Measurements from ENCODE around the gene ZNF689. TPM values are rescaled to one million over a fixed set of nuclear protein-coding genes. Genes with fewer than 3 reads are reported as not detected.
A peak's percentile ranks its signal among the peaks of the same experiment; 100 is the strongest.

ZNF689 gene
- total RNA-seq, 2 donors from 2014 or later = 9.4 to 14.3 TPM

GRCh38 chr16:30569746-30570635, 40.2 kb downstream of the ZNF689 start:
- H3K9me3 Mint-ChIP-seq = no peaks in the 10 kb centered on the region
- peak overlapping the region in 1 of 2 donors; percentile 93 for H3K27ac Mint-ChIP-seq
- ATAC-seq (no peak), DNase-seq (ENCODE audit: low spot score) (no peak)
- no peak overlapping the region for H3K4me3 Mint-ChIP-seq
- no peaks in the 10 kb centered on the region for H3K36me3 Mint-ChIP-seq
- H3K4me1 Mint-ChIP-seq (ENCODE audit: low read depth in 2 of 2) = peaks cover 36 to 46% of the 10 kb centered on the region in 2 donors
- H3K27me3 Mint-ChIP-seq = no peaks in the 10 kb centered on the region

- Mint-ChIP-seq H3K27me3 (no peaks in the 10 kb centered on the region), H3K27ac (peak overlapping the region in 1 of 2 donors; percentile 73), H3K36me3 (no peaks in the 10 kb centered on the region), H3K4me3 (no peak overlapping the region), H3K4me1 (ENCODE audit: low read depth in 2 of 2) (peaks cover 36 to 43% of the 10 kb centered on the region in 2 donors), H3K9me3 (no peaks in the 10 kb centered on the region)
- DNase-seq (ENCODE audit: low spot score) (no peak), ATAC-seq (no peak)
Measured at GRCh38 chr16:30569281-30569680, 40.9 kb downstream of the ZNF689 start.

GRCh38 chr16:30567991-30568638, 42.1 kb downstream of the ZNF689 start:
- ATAC-seq (peak; percentile 77 to 87), DNase-seq (ENCODE audit: low spot score) (peak; percentile 84)
- H3K9me3 Mint-ChIP-seq = no peaks in the 10 kb centered on the region
- no peaks in the 10 kb centered on the region for H3K36me3 Mint-ChIP-seq
- peak overlapping the region; percentile 85 for H3K4me3 Mint-ChIP-seq
- peak overlapping the region; percentile 97 to 99 for H3K27ac Mint-ChIP-seq
- peaks cover 31 to 38% of the 10 kb centered on the region in 2 donors for H3K4me1 Mint-ChIP-seq (ENCODE audit: low read depth in 2 of 2)
- H3K27me3 Mint-ChIP-seq = no peaks in the 10 kb centered on the region

GRCh38 chr16:30567160-30567990, 42.8 kb downstream of the ZNF689 start:
- H3K4me3 Mint-ChIP-seq = peak overlapping the region; percentile 85
- peak overlapping the region; percentile 97 to 99 for H3K27ac Mint-ChIP-seq
- ATAC-seq (peak; percentile 61 to 78), DNase-seq (ENCODE audit: low spot score) (peak; percentile 91)
- H3K36me3 Mint-ChIP-seq = no peaks in the 10 kb centered on the region
- H3K9me3 Mint-ChIP-seq = no peaks in the 10 kb centered on the region
- no peaks in the 10 kb centered on the region for H3K27me3 Mint-ChIP-seq
- H3K4me1 Mint-ChIP-seq (ENCODE audit: low read depth in 2 of 2) = peaks cover 29 to 37% of the 10 kb centered on the region in 2 donors

- peak overlapping the region; percentile 85 for H3K4me3 Mint-ChIP-seq
- peaks cover 25 to 35% of the 10 kb centered on the region in 2 donors for H3K4me1 Mint-ChIP-seq (ENCODE audit: low read depth in 2 of 2)
- H3K9me3 Mint-ChIP-seq = no peaks in the 10 kb centered on the region
- peak overlapping the region; percentile 97 to 99 for H3K27ac Mint-ChIP-seq
- no peaks in the 10 kb centered on the region for H3K36me3 Mint-ChIP-seq
- no peaks in the 10 kb centered on the region for H3K27me3 Mint-ChIP-seq
- ATAC-seq (no peak), DNase-seq (ENCODE audit: low spot score) (peak; percentile 12)
Measured at GRCh38 chr16:30566531-30566930, 43.7 kb downstream of the ZNF689 start.

- Mint-ChIP-seq H3K27me3 (no peaks in the 10 kb centered on the region), H3K9me3 (no peaks in the 10 kb centered on the region), H3K36me3 (no peaks in the 10 kb centered on the region), H3K27ac (peak overlapping the region; percentile 97 to 99), H3K4me3 (no peak overlapping the region), H3K4me1 (ENCODE audit: low read depth in 2 of 2) (peaks cover 25 to 37% of the 10 kb centered on the region in 2 donors)
- ATAC-seq = no peak
- DNase-seq (ENCODE audit: low spot score) = no peak
Measured at GRCh38 chr16:30565984-30566383, 44.2 kb downstream of the ZNF689 start.

- no peak for DNase-seq (ENCODE audit: low spot score)
- Mint-ChIP-seq H3K4me1 (ENCODE audit: low read depth in 2 of 2) (peaks cover 25 to 36% of the 10 kb centered on the region in 2 donors), H3K4me3 (no peak overlapping the region), H3K9me3 (no peaks in the 10 kb centered on the region), H3K27ac (peak overlapping the region in 1 of 2 donors; percentile 97), H3K36me3 (no peaks in the 10 kb centered on the region), H3K27me3 (no peaks in the 10 kb centered on the region)
- ATAC-seq = no peak
Measured at GRCh38 chr16:30565526-30565925, 44.7 kb downstream of the ZNF689 start.

- Mint-ChIP-seq H3K4me1 (ENCODE audit: low read depth in 2 of 2) (peaks cover 22 to 31% of the 10 kb centered on the region in 2 donors), H3K9me3 (no peaks in the 10 kb centered on the region), H3K4me3 (peak overlapping the region; percentile 79), H3K27me3 (no peaks in the 10 kb centered on the region), H3K36me3 (no peaks in the 10 kb centered on the region), H3K27ac (peak overlapping the region; percentile 86 to 96)
- no peak for ATAC-seq
- DNase-seq (ENCODE audit: low spot score) = no peak
Measured at GRCh38 chr16:30562021-30562420, 48.2 kb downstream of the ZNF689 start.

GRCh38 chr16:30561089-30561816, 48.9 kb downstream of the ZNF689 start:
- Mint-ChIP-seq H3K4me1 (ENCODE audit: low read depth in 2 of 2) (peaks cover 16 to 25% of the 10 kb centered on the region in 2 donors), H3K27ac (peak overlapping the region; percentile 86 to 96), H3K9me3 (no peaks in the 10 kb centered on the region), H3K27me3 (no peaks in the 10 kb centered on the region), H3K36me3 (no peaks in the 10 kb centered on the region), H3K4me3 (peak overlapping the region; percentile 79)
- DNase-seq (ENCODE audit: low spot score) (peak; percentile 72), ATAC-seq (no peak)

- no peak for DNase-seq (ENCODE audit: low spot score)
- Mint-ChIP-seq H3K9me3 (no peaks in the 10 kb centered on the region), H3K27me3 (no peaks in the 10 kb centered on the region), H3K36me3 (no peaks in the 10 kb centered on the region), H3K4me3 (peak overlapping the region; percentile 65), H3K4me1 (ENCODE audit: low read depth in 2 of 2) (peaks cover 17 to 24% of the 10 kb centered on the region in 2 donors), H3K27ac (peak overlapping the region; percentile 78 to 93)
- ATAC-seq = no peak
Measured at GRCh38 chr16:30559690-30560089, 50.5 kb downstream of the ZNF689 start.

GRCh38 chr16:30558789-30559377, 51.3 kb downstream of the ZNF689 start:
- Mint-ChIP-seq H3K27me3 (no peaks in the 10 kb centered on the region), H3K9me3 (no peaks in the 10 kb centered on the region), H3K4me1 (ENCODE audit: low read depth in 2 of 2) (peaks cover 24 to 30% of the 10 kb centered on the region in 2 donors), H3K27ac (peak overlapping the region; percentile 78 to 93), H3K36me3 (peaks cover 4% of the 10 kb centered on the region), H3K4me3 (peak overlapping the region; percentile 84)
- ATAC-seq = no peak
- no peak for DNase-seq (ENCODE audit: low spot score)

- ATAC-seq (peak; percentile 98 to 99), DNase-seq (ENCODE audit: low spot score) (peak; percentile 98)
- Mint-ChIP-seq H3K4me1 (ENCODE audit: low read depth in 2 of 2) (peaks cover 31 to 35% of the 10 kb centered on the region in 2 donors), H3K27ac (peak within 1 kb of the TSS; percentile 78 to 93), H3K27me3 (no peaks in the 10 kb centered on the region), H3K9me3 (no peaks in the 10 kb centered on the region), H3K36me3 (peaks cover 4% of the 10 kb centered on the region), H3K4me3 (peak within 1 kb of the TSS; percentile 84)
Measured at GRCh38 chr16:30557957-30558788, 52.0 kb downstream of the ZNF689 start, which contains the start of gene ZNF764. Gene ZNF764 (minus strand): TSS chr16:30558374. CDS start chr16:30558182, 192 bp downstream.
